ENCODE data around the gene NBEA.
"Not testable (repeated sequence)": the region's sequence is repeated elsewhere in the genome, so short reads cannot be mapped to it uniquely, and the experiment has no call there.

The NBEA gene

DNA sequence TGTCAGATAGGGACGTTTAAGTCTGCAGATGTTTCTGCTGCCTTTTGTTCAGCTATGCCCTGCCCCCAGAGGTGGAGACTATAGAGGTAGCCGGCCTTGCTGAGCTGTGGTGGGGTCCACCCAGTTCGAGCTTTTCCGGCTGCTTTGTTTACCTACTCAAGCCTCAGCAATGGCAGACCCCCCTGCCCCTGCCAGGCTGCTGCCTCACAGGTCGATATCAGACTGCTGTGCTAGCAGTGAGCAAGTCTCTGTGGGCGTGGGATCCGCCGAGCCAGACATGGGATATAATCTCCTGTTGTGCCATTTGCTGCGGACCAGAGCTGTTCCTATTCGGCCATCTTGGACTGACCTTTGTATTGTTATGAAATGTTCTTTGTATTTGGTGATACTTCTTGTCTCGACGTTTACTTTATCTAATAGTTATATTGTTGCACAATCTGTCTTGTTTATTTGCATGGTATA is 46.3 kb downstream of the NBEA start:
- H3K27me3 Mint-ChIP-seq, result no peaks in the 10 kb centered on the region
- H3K4me3 Mint-ChIP-seq, result no peak overlapping the region
- no peak for DNase-seq
- H3K36me3 Mint-ChIP-seq, result peaks cover 14 to 30% of the 10 kb centered on the region in 2 donors
- H3K9me3 Mint-ChIP-seq, result peaks cover 29 to 31% of the 10 kb centered on the region in 2 donors
- H3K27ac Mint-ChIP-seq, result no peak overlapping the region
- H3K4me1 Mint-ChIP-seq, result peaks cover 0 to 7% of the 10 kb centered on the region in 2 donors
- no peak for ATAC-seq (replicated peaks)

- DNase-seq (no peak), ATAC-seq (replicated peaks) (no peak)
- Mint-ChIP-seq H3K27ac (no peak overlapping the region), H3K4me3 (no peak overlapping the region), H3K9me3 (peaks cover 31% of the 10 kb centered on the region in 2 donors), H3K36me3 (peaks cover 14 to 30% of the 10 kb centered on the region in 2 donors), H3K27me3 (no peaks in the 10 kb centered on the region), H3K4me1 (peaks cover 0 to 7% of the 10 kb centered on the region in 2 donors)
Measured at GRCh38 chr13:34990399-34991214, 48.5 kb downstream of the NBEA start.

GRCh38 chr13:34993470-34993869 is 51.4 kb downstream of the NBEA start:
- H3K4me1 Mint-ChIP-seq, result peaks cover 0 to 7% of the 10 kb centered on the region in 2 donors
- H3K36me3 Mint-ChIP-seq, result peaks cover 16 to 27% of the 10 kb centered on the region in 2 donors
- no peaks in the 10 kb centered on the region for H3K27me3 Mint-ChIP-seq
- DNase-seq (no peak), ATAC-seq (replicated peaks) (no peak)
- peaks cover 22 to 26% of the 10 kb centered on the region in 2 donors for H3K9me3 Mint-ChIP-seq
- no peak overlapping the region for H3K27ac Mint-ChIP-seq
- no peak overlapping the region for H3K4me3 Mint-ChIP-seq

DNA sequence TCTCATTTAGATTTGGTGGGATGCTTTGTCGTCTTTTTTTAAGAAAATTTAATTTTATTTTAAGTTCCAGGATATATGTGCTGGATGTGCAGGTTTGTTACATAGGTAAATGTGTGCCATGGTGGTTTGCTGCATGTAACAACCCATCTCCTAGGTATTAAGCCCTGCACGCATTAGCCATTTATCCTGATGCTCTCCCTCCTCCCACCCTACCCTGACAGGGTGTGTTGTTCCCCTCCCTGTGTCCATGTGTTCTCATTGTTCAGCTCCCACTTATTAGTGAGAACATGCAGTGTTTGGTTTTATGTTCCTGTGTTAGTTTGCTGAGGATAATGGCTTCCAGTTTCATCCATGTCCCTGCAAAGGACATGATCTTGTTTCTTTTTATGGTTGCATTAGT is 61.7 kb downstream of the NBEA start:
- H3K27me3 Mint-ChIP-seq; H3K4me3 Mint-ChIP-seq; DNase-seq; H3K27ac Mint-ChIP-seq; ATAC-seq (replicated peaks); H3K4me1 Mint-ChIP-seq: not testable (repeated sequence)
- H3K9me3 Mint-ChIP-seq, result peaks cover 3 to 12% of the 10 kb centered on the region in 2 donors
- H3K36me3 Mint-ChIP-seq, result peaks cover 3 to 12% of the 10 kb centered on the region in 2 donors

DNA sequence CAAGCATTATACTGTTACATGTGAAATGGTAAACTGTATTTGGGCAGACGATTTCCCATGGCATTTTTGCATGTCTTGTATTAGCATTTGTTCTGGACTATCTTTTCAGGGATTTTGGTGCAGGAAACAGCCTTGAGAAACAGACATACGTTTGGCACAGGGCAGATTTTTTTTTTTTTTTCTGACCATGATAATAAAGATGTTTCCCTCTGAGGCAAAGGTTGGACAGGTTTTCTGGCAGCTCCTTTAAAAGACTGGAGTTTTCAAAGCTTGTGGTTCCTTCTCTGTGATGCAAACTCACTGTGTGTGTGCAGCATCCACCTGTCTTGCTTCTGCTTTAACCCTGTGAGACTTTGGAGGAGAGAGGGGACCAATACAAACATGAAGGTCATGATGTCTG is 63.0 kb downstream of the NBEA start:
- DNase-seq, result no peak
- H3K4me1 Mint-ChIP-seq, result peaks cover 8 to 10% of the 10 kb centered on the region in 2 donors
- no peaks in the 10 kb centered on the region for H3K27me3 Mint-ChIP-seq
- peaks cover 5 to 10% of the 10 kb centered on the region in 2 donors for H3K9me3 Mint-ChIP-seq
- no peak overlapping the region for H3K27ac Mint-ChIP-seq
- ATAC-seq (replicated peaks), result no peak
- H3K36me3 Mint-ChIP-seq, result peaks cover 4 to 8% of the 10 kb centered on the region in 2 donors
- no peak overlapping the region for H3K4me3 Mint-ChIP-seq

GRCh38 chr13:35014606-35015213 is 72.6 kb downstream of the NBEA start:
- peaks cover 0 to 2% of the 10 kb centered on the region in 2 donors for H3K4me1 Mint-ChIP-seq
- no peak overlapping the region for H3K4me3 Mint-ChIP-seq
- no peak for ATAC-seq (replicated peaks)
- H3K27ac Mint-ChIP-seq, result no peak overlapping the region
- peaks cover 0 to 1% of the 10 kb centered on the region in 2 donors for H3K36me3 Mint-ChIP-seq
- H3K9me3 Mint-ChIP-seq, result peaks cover 2 to 4% of the 10 kb centered on the region in 2 donors
- no peak for DNase-seq
- H3K27me3 Mint-ChIP-seq, result no peaks in the 10 kb centered on the region

DNA sequence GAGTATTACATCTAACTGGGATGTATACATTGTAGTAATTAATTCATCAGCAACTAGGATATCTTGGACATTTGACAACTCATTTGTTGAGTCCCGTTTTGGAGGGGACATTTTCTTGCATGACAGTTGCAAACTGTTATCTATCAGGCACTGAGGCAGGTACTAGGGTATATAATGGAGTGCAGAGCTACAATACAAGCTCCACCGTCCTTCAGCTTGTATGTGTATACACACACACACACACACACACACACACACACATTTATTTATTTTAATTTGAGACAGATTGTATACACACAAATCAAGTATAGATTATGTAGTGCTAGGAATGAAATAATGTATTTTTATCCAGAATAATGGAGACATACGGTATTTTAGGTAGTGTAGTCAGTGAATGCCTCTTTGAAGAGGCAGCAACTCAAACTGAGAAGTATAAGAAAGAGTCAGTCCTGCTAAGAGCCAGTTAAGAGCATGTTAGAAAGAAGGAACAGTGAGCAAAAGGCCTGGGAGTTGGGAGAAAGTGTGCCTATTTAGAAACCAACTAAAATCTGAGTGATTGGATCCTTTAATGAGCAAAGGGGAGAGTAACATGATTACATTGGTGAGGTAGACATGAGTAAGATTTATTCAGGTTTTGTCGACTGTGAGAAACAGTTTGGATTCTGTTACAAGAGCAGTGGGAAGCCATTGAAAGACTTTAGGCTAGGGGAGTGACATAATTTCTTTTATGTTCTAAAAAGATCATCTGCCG is 74.5 kb downstream of the NBEA start:
- H3K27ac Mint-ChIP-seq, result no peak overlapping the region
- no peaks in the 10 kb centered on the region for H3K27me3 Mint-ChIP-seq
- H3K4me3 Mint-ChIP-seq, result no peak overlapping the region
- H3K9me3 Mint-ChIP-seq, result peaks cover 3 to 8% of the 10 kb centered on the region in 2 donors
- DNase-seq (no peak), ATAC-seq (replicated peaks) (no peak)
- peaks cover 0 to 2% of the 10 kb centered on the region in 2 donors for H3K4me1 Mint-ChIP-seq
- H3K36me3 Mint-ChIP-seq, result peaks cover 5 to 9% of the 10 kb centered on the region in 2 donors

DNA sequence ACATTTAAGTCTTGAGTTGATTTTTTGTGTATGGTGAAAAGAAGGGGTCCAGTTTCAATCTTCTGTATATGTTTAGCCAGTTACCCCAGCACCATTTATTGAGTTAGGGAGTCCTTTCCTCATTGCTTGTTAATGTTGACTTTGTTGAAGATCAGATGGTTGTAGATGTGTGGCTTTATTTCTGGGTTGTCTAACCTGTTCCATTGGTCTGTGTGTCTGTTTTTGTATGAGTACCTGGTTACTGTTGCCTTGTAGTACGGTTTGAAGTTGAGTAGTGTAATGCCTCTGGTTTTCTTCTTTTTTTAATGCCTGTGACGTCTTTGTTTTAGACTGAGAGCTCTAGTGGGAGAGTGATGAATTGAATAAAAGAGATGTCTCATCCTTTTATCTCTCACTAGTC is 83.2 kb downstream of the NBEA start:
- ATAC-seq (replicated peaks) (no peak), DNase-seq (no peak)
- H3K4me3 Mint-ChIP-seq, result no peak overlapping the region
- H3K4me1 Mint-ChIP-seq, result peaks cover 0 to 6% of the 10 kb centered on the region in 2 donors
- no peaks in the 10 kb centered on the region for H3K27me3 Mint-ChIP-seq
- H3K27ac Mint-ChIP-seq, result no peak overlapping the region
- peaks cover 25 to 37% of the 10 kb centered on the region in 2 donors for H3K9me3 Mint-ChIP-seq
- peaks cover 8 to 30% of the 10 kb centered on the region in 2 donors for H3K36me3 Mint-ChIP-seq

DNA sequence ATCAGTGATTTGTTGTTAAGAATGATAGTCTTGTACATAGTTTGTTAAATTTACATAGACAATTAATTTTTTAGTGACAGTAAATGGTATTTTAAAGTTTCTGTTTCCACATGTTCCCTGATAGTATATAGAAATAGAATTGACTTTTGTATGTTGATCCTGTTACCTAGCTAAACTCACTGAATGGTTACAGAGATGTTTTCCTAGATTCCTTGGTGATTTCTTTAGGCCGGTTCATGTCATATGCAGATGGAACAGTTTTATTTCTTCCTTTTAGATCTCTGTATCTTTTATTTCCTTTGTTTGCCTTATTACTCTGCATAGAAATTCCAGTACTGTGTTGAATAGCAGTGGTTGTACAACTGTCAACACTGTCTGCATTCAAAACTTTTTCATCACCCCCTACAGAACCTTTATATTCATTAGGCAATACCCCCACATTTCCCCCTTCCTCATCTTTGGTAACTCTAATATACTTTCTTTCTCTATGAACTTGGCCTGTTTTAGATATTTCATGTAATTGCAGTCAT is 86.3 kb downstream of the NBEA start:
- DNase-seq (no peak), ATAC-seq (replicated peaks) (no peak)
- Mint-ChIP-seq H3K4me3 (no peak overlapping the region), H3K36me3 (peaks cover 10 to 30% of the 10 kb centered on the region in 2 donors), H3K4me1 (peaks cover 0 to 6% of the 10 kb centered on the region in 2 donors), H3K9me3 (peaks cover 36 to 38% of the 10 kb centered on the region in 2 donors), H3K27ac (no peak overlapping the region), H3K27me3 (no peaks in the 10 kb centered on the region)

DNA sequence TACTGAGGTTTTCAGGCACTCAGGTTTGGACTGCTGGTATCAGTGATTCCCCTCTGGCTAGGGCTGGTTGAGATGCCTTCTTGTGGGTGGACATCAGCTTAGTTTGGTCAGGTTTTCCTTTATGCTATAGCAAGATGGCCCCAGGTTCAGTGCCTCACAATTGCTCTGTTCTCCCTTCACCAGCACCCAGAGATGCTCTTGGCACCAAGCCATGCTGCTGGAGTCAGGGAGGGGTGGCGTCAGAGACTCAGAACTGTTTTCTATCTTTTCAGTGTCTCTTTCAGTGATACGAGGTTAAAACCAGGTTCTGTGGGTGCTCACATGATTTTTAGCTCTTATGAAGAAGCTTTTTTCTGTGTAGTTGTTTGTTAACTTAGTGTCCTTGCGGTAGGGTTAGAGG is 96.9 kb downstream of the NBEA start:
- Mint-ChIP-seq H3K27me3 (no peaks in the 10 kb centered on the region), H3K9me3 (peaks cover 12 to 16% of the 10 kb centered on the region in 2 donors), H3K27ac (no peak overlapping the region), H3K4me1 (peaks cover 0 to 2% of the 10 kb centered on the region in 2 donors), H3K4me3 (no peak overlapping the region), H3K36me3 (peaks cover 9 to 15% of the 10 kb centered on the region in 2 donors)
- ATAC-seq (replicated peaks) (no peak), DNase-seq (no peak)

DNA sequence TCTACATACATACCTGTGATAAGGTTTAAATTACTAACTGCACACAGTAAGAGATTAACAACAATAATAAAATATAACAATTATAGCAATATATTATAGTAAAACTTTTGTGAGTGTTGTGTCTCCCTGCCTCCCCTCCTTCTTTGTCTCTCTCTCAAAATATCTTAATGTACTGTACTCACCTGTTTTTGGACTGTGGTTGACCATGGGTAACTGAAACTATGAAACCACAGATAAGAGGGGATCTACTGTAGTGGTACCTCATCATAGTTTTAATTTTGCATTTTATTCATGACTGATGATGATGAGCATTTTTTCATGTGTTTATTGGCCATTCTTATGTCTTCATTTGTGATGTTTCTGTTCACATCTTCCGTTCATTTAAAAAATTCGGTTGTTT is 104.5 kb downstream of the NBEA start:
- ATAC-seq (replicated peaks), result no peak

DNA sequence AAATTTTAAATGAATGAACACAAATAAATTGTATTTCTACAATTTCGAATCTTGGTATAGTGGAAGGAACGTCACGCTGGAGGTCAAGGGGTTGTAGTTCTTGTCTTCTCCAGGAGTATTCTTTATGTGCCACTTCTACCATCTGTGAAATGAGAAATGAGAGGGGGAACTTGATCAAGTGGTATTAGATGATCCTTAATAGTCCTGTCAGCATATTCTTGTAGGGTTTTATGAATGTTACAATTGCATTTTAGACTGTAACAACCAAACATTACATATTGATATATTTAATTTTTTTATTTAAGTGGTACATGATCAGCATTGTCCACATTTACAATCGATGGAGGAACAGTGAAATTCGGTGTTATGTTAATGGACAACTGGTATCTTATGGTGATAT is 113.6 kb downstream of the NBEA start:
- Mint-ChIP-seq H3K9me3 (no peaks in the 10 kb centered on the region), H3K4me3 (no peak overlapping the region), H3K36me3 (peaks cover 2 to 4% of the 10 kb centered on the region in 2 donors), H3K27ac (no peak overlapping the region), H3K27me3 (no peaks in the 10 kb centered on the region), H3K4me1 (no peaks in the 10 kb centered on the region)
- no peak for DNase-seq
- no peak for ATAC-seq (replicated peaks)

More for the DNA sequence above, 104.5 kb downstream of the NBEA start:
- no peak for DNase-seq
- H3K4me1 Mint-ChIP-seq, result peaks cover 0 to 2% of the 10 kb centered on the region in 2 donors
- H3K27ac Mint-ChIP-seq, result no peak overlapping the region
- H3K27me3 Mint-ChIP-seq, result no peaks in the 10 kb centered on the region
- H3K36me3 Mint-ChIP-seq, result peaks cover 0 to 11% of the 10 kb centered on the region in 2 donors
- no peak overlapping the region for H3K4me3 Mint-ChIP-seq
- H3K9me3 Mint-ChIP-seq, result no peaks in the 10 kb centered on the region

DNA sequence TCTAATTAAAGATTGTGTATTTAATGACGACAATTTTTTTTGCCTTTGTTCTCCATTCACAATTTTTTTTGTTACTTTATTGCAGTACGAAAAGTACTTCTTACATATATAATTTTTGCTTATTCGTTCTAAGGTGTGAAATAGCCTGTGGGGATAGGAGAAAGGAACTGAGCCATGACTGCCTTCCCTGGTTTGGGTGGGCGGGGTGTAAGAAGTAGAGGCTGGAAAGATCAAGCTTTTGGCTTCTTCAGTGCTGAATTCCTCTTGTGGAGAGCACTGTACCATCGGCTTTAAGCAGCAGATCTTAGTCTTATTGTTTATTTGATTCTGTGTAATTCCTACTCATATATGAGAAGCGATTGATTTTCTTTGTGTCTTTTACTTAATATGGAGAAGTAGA is 115.8 kb downstream of the NBEA start:
- Mint-ChIP-seq H3K4me3 (no peak overlapping the region), H3K4me1 (no peaks in the 10 kb centered on the region), H3K27me3 (no peaks in the 10 kb centered on the region), H3K9me3 (no peaks in the 10 kb centered on the region), H3K27ac (no peak overlapping the region), H3K36me3 (peaks cover 1 to 4% of the 10 kb centered on the region in 2 donors)
- ATAC-seq (replicated peaks), result no peak
- DNase-seq, result no peak

DNA sequence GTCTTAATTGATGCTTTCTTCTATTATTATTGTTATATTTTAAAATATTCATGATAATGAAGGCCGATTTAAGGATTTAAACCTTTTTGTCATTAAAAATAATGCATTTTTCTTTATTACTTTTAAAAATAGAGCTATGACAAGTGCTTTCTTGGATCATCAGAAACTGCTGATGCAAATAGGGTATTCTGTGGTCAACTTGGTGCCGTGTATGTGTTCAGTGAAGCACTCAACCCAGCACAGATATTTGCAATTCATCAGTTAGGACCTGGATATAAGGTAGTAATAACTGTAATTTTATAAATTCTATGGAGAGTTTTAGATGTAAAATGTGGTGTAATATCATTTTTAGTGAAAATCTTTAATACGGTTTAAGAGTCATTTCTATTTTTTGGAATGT is 116.5 kb downstream of the NBEA start:
- ATAC-seq (replicated peaks); H3K27me3 Mint-ChIP-seq; H3K4me1 Mint-ChIP-seq; DNase-seq; H3K9me3 Mint-ChIP-seq; H3K27ac Mint-ChIP-seq; H3K4me3 Mint-ChIP-seq; H3K36me3 Mint-ChIP-seq: not testable (repeated sequence)
